Fibroblast of the aortic adventitia (primary cell): Measurements from ENCODE around the gene SLC44A5. TPM values are rescaled to one million over a fixed set of nuclear protein-coding genes. Genes with fewer than 3 reads are reported as not detected.
A peak's percentile ranks its signal among the peaks of the same experiment; 100 is the strongest.
"Not testable (repeated sequence)": the region's sequence is repeated elsewhere in the genome, so short reads cannot be mapped to it uniquely, and the experiment has no call there.

Experiments
- DNase-seq: peaks from one replicate; pipeline ENCODE4 v3.0.0-alpha.2; 2010; ENCODE audit warnings: low read depth
- H3K4me3 ChIP-seq: 2 replicates; pipeline ENCODE4 v1.5.1; 2011; ENCODE audit warnings: low read depth, mild to moderate bottlenecking, control low read depth, low read length, moderate library complexity
- total RNA-seq: library from RNA; depleted of rRNA; stranded (reverse); fragments of >200 nt; gene quantifications from 2 replicates; pipeline ENCODE4 v1.2.3, GENCODE V29; 2012; ENCODE audit warnings: low replicate concordance
- TF ChIP-seq, protein P1 (sequence below): IDR thresholded peaks from 2 replicates; pipeline ENCODE4 v1.5.1; 2011; ENCODE audit warnings: mild to moderate bottlenecking, low read length, control low read depth, inconsistent platforms; ENCODE audit not compliant: insufficient read depth

SLC44A5 gene
- total RNA-seq, 1 donor, result 0.45 TPM

DNA sequence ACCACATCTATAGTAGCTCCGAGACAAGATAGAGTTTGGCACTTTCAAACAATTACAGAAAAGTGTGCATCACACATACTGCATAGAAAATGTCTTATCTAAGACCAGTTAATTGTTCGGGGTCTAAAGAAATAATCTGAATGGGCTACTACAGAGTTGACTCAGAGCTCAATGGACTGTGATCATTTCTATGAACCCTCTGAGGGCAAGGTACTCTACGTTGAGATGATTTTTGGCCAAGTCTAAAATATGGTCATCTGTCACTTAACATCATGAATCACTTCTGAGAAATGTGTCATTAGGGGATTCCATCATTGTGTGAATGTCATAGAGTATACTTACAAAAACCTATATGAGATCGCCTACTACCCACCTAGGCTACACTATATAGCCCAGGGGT is 123.5 kb downstream of the SLC44A5 start:
- H3K4me3 ChIP-seq, result no peak overlapping the region
- TF ChIP-seq, protein P1, sequence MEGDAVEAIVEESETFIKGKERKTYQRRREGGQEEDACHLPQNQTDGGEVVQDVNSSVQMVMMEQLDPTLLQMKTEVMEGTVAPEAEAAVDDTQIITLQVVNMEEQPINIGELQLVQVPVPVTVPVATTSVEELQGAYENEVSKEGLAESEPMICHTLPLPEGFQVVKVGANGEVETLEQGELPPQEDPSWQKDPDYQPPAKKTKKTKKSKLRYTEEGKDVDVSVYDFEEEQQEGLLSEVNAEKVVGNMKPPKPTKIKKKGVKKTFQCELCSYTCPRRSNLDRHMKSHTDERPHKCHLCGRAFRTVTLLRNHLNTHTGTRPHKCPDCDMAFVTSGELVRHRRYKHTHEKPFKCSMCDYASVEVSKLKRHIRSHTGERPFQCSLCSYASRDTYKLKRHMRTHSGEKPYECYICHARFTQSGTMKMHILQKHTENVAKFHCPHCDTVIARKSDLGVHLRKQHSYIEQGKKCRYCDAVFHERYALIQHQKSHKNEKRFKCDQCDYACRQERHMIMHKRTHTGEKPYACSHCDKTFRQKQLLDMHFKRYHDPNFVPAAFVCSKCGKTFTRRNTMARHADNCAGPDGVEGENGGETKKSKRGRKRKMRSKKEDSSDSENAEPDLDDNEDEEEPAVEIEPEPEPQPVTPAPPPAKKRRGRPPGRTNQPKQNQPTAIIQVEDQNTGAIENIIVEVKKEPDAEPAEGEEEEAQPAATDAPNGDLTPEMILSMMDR, result no peak
- no peak for DNase-seq

GRCh38 chr1:75484789-75485188 is 126.1 kb downstream of the SLC44A5 start:
- H3K4me3 ChIP-seq, result no peak overlapping the region
- DNase-seq, result no peak
- TF ChIP-seq, protein P1, result no peak

- TF ChIP-seq, protein P1, result no peak
- no peak overlapping the region for H3K4me3 ChIP-seq
- no peak for DNase-seq
These were observed 128.0 kb downstream of the SLC44A5 start for GRCh38 chr1:75482951-75483350.

DNA sequence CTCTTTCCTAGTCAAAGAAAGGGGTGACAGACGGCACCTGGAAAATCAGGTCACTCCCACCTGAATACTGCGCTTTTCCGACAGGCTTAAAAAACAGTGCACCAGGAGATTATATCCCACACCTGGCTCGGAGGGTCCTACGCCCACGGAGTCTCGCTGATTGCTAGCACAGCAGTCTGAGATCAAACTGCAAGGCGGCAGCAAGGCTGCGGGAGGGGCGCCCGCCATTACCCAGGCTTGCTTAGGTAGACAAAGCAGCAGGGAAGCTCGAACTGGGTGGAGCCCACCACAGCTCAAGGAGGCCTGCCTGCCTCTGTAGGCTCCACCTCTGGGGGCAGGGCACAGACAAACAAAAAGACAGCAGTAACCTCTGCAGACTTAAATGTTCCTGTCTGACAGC is 134.4 kb downstream of the SLC44A5 start:
- not testable (repeated sequence) for H3K4me3 ChIP-seq, DNase-seq

DNA sequence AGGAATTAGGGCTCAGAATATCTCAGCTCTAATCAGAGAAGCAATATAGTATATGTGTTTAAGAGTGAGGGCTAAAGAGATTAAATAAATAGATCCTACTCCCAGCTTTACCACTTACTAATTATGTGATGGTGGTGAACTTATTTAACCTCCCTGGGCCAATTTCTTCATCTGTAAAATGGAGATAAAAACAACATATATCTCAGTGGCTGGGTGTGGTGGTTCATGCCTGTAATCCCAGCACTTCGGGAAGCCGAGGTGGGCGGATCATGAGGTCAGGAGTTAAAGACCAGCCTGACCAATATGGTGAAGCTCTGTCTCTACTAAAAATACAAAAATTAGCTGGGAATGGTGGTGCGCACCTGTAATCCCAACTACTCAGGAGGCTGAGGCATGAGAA is 135.2 kb downstream of the SLC44A5 start:
- H3K4me3 ChIP-seq, result no peak overlapping the region
- no peak for DNase-seq
- TF ChIP-seq, protein P1, result no peak

DNA sequence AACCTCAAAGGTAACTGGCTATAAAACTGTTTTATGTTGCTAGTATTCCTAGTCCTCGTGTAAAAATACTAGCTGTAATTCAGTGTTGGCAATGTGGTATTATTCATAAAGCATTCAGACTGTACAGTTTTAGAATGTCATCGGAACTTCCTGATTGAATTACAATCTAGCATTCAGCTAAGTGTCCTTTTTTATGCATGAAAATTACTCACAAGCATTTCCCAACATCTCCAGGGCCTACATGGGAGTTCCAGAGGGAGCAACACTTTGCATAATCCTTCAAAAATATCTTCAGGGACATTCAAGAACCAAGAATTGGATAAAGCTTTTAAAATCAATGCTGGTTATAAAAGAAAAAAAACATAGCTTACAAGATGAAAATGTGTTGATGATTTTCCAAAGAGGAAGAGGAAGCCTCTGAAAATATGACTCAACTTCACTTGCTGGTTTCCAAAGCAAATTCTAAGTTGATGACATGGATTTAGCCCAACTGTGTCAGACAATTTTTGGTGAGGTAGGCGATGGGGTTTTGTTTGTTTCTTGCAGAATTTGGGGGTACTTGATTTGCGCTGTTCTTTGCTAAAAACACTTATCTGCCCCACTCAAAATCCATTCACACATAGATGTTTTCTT is 137.8 kb downstream of the SLC44A5 start:
- H3K4me3 ChIP-seq, result no peak overlapping the region
- DNase-seq, result peak; percentile 12
- TF ChIP-seq, protein P1, result no peak

GRCh38 chr1:75472089-75472970 is 138.6 kb downstream of the SLC44A5 start:
- TF ChIP-seq, protein P1, result no peak
- H3K4me3 ChIP-seq, result no peak overlapping the region
- DNase-seq, result no peak
